Keratinocyte (primary cell): Measurements from ENCODE around the gene CRADD. TPM values are rescaled to one million over a fixed set of nuclear protein-coding genes. Genes with fewer than 3 reads are reported as not detected.
A peak's percentile ranks its signal among the peaks of the same experiment; 100 is the strongest.

Source experiments
- DNase-seq: peaks from one replicate; pipeline ENCODE4 v3.0.0-alpha.2; 2011; ENCODE audit warnings: low read depth, missing footprints, low spot score
- FAIRE-seq: peaks from 2 replicates; lab custom pipeline; 2011; peaks lifted over from hg19 to GRCh38; lab: Jason Lieb, UNC
- H2AFZ ChIP-seq: 2 replicates; pipeline ENCODE4 v1.6.0; 2012; ENCODE audit warnings: low read length, control low read depth, inconsistent platforms; ENCODE audit not compliant: control insufficient read depth
- H3K27ac ChIP-seq: 2 replicates; pipeline ENCODE4 v1.5.1; 2011; ENCODE audit warnings: low read length; ENCODE audit not compliant: control insufficient read depth, insufficient read depth
- H3K27me3 ChIP-seq: 3 replicates; pipeline ENCODE4 v1.6.0; 2011; ENCODE audit warnings: low read length; ENCODE audit not compliant: control insufficient read depth, insufficient read depth; ENCODE audit errors: extremely low read depth
- H3K36me3 ChIP-seq, 2 experiments: 2 replicates in 1 of 2; 3 replicates in 1 of 2; pipeline ENCODE4 v1.5.1; 2011; ENCODE audit warnings: low read length in 2 of 2, mild to moderate bottlenecking in 1 of 2; ENCODE audit not compliant: control insufficient read depth in 2 of 2, insufficient read depth in 2 of 2; ENCODE audit errors: extremely low read depth in 1 of 2
- H3K4me1 ChIP-seq: 3 replicates; pipeline ENCODE4 v1.5.1; 2011; ENCODE audit warnings: low read length; ENCODE audit not compliant: control insufficient read depth, insufficient read depth; ENCODE audit errors: extremely low read depth
- H3K4me2 ChIP-seq: 3 replicates; pipeline ENCODE4 v1.6.0; 2011; ENCODE audit warnings: low read depth, low read length; ENCODE audit not compliant: control insufficient read depth, insufficient read depth; ENCODE audit errors: extremely low read depth
- H3K4me3 ChIP-seq, 3 experiments: fragments of 200-600 bp in 1 of 3; sonication (generic) in 1 of 3; 2 replicates in 2 of 3; 3 replicates in 1 of 3; pipeline ENCODE4 v1.5.1; 2011 to 2016; ENCODE audit warnings: low read length in 3 of 3, mild to moderate bottlenecking in 3 of 3, control low read depth in 2 of 3, inconsistent platforms in 1 of 3, low read depth in 1 of 3, mixed read lengths in 1 of 3, mixed run types in 1 of 3, moderate library complexity in 1 of 3; ENCODE audit not compliant: control insufficient read depth in 2 of 3, insufficient read depth in 2 of 3; ENCODE audit errors: extremely low read depth in 1 of 3
- H3K79me2 ChIP-seq: 2 replicates; pipeline ENCODE4 v1.6.0; 2012; ENCODE audit warnings: low read length; ENCODE audit not compliant: control insufficient read depth, insufficient read depth
- H3K9ac ChIP-seq: 3 replicates; pipeline ENCODE4 v1.6.0; 2011; ENCODE audit warnings: low read length; ENCODE audit not compliant: control insufficient read depth, insufficient read depth; ENCODE audit errors: extremely low read depth
- H3K9me1 ChIP-seq: 3 replicates; pipeline ENCODE4 v1.6.0; 2011; ENCODE audit warnings: low read length; ENCODE audit not compliant: control insufficient read depth, insufficient read depth; ENCODE audit errors: extremely low read depth
- H3K9me3 ChIP-seq: 2 replicates; pipeline ENCODE4 v1.5.1; 2012; ENCODE audit warnings: low read depth, low read length; ENCODE audit not compliant: control insufficient read depth
- H4K20me1 ChIP-seq: 3 replicates; pipeline ENCODE4 v1.6.0; 2011; ENCODE audit warnings: low read length; ENCODE audit not compliant: control insufficient read depth, insufficient read depth; ENCODE audit errors: extremely low read depth
- CTCF ChIP-seq, 3 experiments: IDR thresholded peaks in 1 of 3; conservative IDR thresholded peaks in 1 of 3; optimal IDR thresholded peaks in 1 of 3; 2 replicates in 2 of 3; 3 replicates in 1 of 3; pipeline versions ENCODE3 to v1.5.1; 2011; ENCODE audit warnings: low read length in 3 of 3, mild to moderate bottlenecking in 3 of 3, moderate library complexity in 2 of 3, control low read depth in 1 of 3, inconsistent platforms in 1 of 3; ENCODE audit not compliant: insufficient read depth in 2 of 3; ENCODE audit errors: extremely low read depth in 1 of 3
- EZH2 ChIP-seq: IDR thresholded peaks from one replicate; pipeline ENCODE4 v1.6.1; 2012; ENCODE audit warnings: inconsistent platforms, mild to moderate bottlenecking, low read length, moderate library complexity
- dilution Hi-C: fragments of 300-500 bp; cut with MboI; formaldehyde crosslinking; loops from one replicate; pipeline ENCODE4 v1.7.0; 2020; ENCODE audit warnings: low sequenced_read_pairs; ENCODE audit not compliant: extremely low pct_ligation_motif_present
- polyA plus RNA-seq, 5 experiments: library from polyadenylated mRNA; depleted of rRNA in 3 of 5; stranded (reverse) in 3 of 5; stranded (forward) in 1 of 5; unstranded in 1 of 5; fragments of >200 nt; gene quantifications; 1 replicate in 1 of 5; 2 replicates in 3 of 5; 3 replicates in 1 of 5; pipeline versions ENCODE4 v1.2.1 to v1.2.3, GENCODE V29; 2011 to 2012; ENCODE audit warnings: missing spikeins in 2 of 5, low read depth in 1 of 5, low replicate concordance in 1 of 5

CRADD gene
- polyA plus RNA-seq, 1 donor (not counting 4 experiments of a cell fraction or from before 2014, with no cell fraction given): 11.2 TPM

DNA sequence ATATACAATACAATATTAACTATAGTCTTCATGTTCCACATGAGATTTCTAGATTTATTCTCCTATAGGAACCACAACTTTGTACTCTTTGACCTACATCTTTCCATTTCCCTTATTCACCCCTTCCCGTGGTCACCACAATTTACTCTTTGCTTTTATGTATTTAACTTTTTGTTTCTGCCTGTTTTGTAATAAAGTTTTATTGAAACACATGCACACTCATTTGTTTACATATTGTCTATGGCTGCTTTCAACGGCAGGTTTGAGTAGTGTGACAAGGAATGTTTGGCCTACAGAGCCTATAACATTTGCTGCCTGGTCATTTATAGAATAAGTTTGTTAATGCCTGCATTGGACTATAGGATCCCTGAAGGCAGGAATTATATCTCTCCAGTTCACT lies 231.1 kb downstream of the CRADD start:
- H3K27ac ChIP-seq: no peak overlapping the region
- no peak overlapping the region for H2AFZ ChIP-seq
- no peak overlapping the region for H3K4me2 ChIP-seq
- H3K4me1 ChIP-seq: peaks cover 10% of the 10 kb centered on the region
- no peaks in the 10 kb centered on the region for H3K9me3 ChIP-seq
- no peaks in the 10 kb centered on the region for H4K20me1 ChIP-seq
- dilution Hi-C loops: no loop called here
- no peaks in the 10 kb centered on the region for H3K27me3 ChIP-seq
- H3K9ac ChIP-seq: no peak overlapping the region
- H3K36me3 ChIP-seq: no peaks in the 10 kb centered on the region
- H3K9me1 ChIP-seq: no peaks in the 10 kb centered on the region
- no peak for FAIRE-seq
- no peak for TF ChIP-seq CTCF (optimal IDR thresholded peaks at IDR 0.05 in 1 of 3, IDR thresholded peaks at IDR 0.05 in 1 of 3, conservative IDR thresholded peaks at IDR 0.05 in 1 of 3; ENCODE audit: extremely low read depth in 1 of 3, insufficient read depth in 2 of 3, low read length in 3 of 3)
- TF ChIP-seq EZH2: no peak
- no peak for DNase-seq
- no peaks in the 10 kb centered on the region for H3K79me2 ChIP-seq
- no peak overlapping the region for H3K4me3 ChIP-seq

DNA sequence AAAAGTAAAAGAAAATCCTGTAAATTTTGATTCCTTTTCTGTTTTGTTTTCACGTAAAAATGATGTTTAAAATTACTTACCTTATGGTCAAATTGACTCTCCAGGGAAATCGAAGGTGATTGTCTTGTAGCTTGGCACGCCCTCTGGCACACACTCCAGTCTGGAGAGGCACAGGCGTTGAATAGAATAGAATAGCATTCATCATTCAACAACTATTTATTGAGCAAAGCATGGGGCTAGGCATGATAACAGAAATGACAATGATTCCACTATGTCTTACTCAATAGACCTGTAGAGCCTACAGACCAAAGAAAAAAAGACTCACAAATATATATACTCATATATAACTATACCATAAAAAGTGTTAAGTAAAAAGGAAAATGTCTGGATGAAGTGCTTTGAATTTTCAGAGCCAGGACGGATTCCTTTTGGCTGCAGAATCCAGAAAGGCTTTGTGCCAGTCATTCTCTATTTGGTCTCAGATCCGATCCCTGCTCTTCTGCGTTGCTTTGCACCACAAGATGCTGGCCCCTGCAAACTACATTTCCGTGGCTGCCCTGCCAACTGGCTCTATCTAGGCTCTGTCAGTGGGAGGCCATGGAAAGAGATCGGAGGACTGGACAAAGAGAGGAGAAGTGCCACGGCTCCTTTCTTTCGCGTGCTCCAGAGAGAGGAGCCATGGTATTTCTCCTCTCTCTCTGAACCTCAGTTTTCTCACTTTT lies 231.8 kb downstream of the CRADD start:
- H3K4me3 ChIP-seq: no peak overlapping the region
- TF ChIP-seq EZH2: no peak
- TF ChIP-seq CTCF (optimal IDR thresholded peaks at IDR 0.05 in 1 of 3, IDR thresholded peaks at IDR 0.05 in 1 of 3, conservative IDR thresholded peaks at IDR 0.05 in 1 of 3; ENCODE audit: extremely low read depth in 1 of 3, insufficient read depth in 2 of 3, low read length in 3 of 3): no peak
- H3K9me1 ChIP-seq: no peaks in the 10 kb centered on the region
- no peaks in the 10 kb centered on the region for H3K9me3 ChIP-seq
- H3K4me2 ChIP-seq: no peak overlapping the region
- H3K27me3 ChIP-seq: no peaks in the 10 kb centered on the region
- peaks cover 7% of the 10 kb centered on the region for H3K4me1 ChIP-seq
- H3K27ac ChIP-seq: no peak overlapping the region
- DNase-seq: peak; percentile 25
- no peak for FAIRE-seq
- dilution Hi-C loops: no loop called here
- no peaks in the 10 kb centered on the region for H3K36me3 ChIP-seq
- no peaks in the 10 kb centered on the region for H4K20me1 ChIP-seq
- H2AFZ ChIP-seq: no peak overlapping the region
- H3K9ac ChIP-seq: no peak overlapping the region
- H3K79me2 ChIP-seq: no peaks in the 10 kb centered on the region
